Endometrium (tissue), 2 donors: ENCODE results near the gene RAD54L2.
"Not testable (repeated sequence)": the region's sequence is repeated elsewhere in the genome, so short reads cannot be mapped to it uniquely, and the experiment has no call there.

Source experiments
- FAIRE-seq: peaks from 2 replicates; lab custom pipeline; 2012; peaks lifted over from hg19 to GRCh38; lab: Jason Lieb, UNC
- donor health status: control.
- donor health status: control.

The RAD54L2 gene

GRCh38 chr3:51544011-51544775 lies 5.7 kb downstream of the RAD54L2 start:
- no peak for FAIRE-seq

- no peak for FAIRE-seq
Measured at GRCh38 chr3:51547274-51547673, 8.8 kb downstream of the RAD54L2 start.

GRCh38 chr3:51549311-51549710 lies 10.8 kb downstream of the RAD54L2 start:
- no peak for FAIRE-seq

GRCh38 chr3:51550080-51550819 lies 11.7 kb downstream of the RAD54L2 start:
- no peak for FAIRE-seq

- FAIRE-seq, result no peak
Measured at GRCh38 chr3:51557993-51558392, 19.5 kb downstream of the RAD54L2 start.

- FAIRE-seq, result peak; percentile 4
Measured at GRCh38 chr3:51559411-51559888, 20.9 kb downstream of the RAD54L2 start.

GRCh38 chr3:51559961-51560360 lies 21.4 kb downstream of the RAD54L2 start:
- no peak for FAIRE-seq

- FAIRE-seq, result not testable (repeated sequence)
Measured at GRCh38 chr3:51562403-51562802, 23.9 kb downstream of the RAD54L2 start.

- FAIRE-seq, result no peak
Measured at GRCh38 chr3:51568036-51568435, 29.5 kb downstream of the RAD54L2 start.

GRCh38 chr3:51568996-51569395 lies 30.5 kb downstream of the RAD54L2 start:
- FAIRE-seq, result no peak

GRCh38 chr3:51578238-51578637 lies 39.7 kb downstream of the RAD54L2 start:
- FAIRE-seq, result no peak

- FAIRE-seq, result no peak
Measured at GRCh38 chr3:51580418-51580817, 41.9 kb downstream of the RAD54L2 start.

GRCh38 chr3:51581524-51581923 lies 43.0 kb downstream of the RAD54L2 start:
- FAIRE-seq, result no peak

GRCh38 chr3:51585197-51585596 lies 46.7 kb downstream of the RAD54L2 start:
- FAIRE-seq, result no peak

- no peak for FAIRE-seq
Measured at GRCh38 chr3:51585871-51586270, 47.4 kb downstream of the RAD54L2 start.
